Measurements from ENCODE around the gene TNFSF12.

The TNFSF12 gene

DNA sequence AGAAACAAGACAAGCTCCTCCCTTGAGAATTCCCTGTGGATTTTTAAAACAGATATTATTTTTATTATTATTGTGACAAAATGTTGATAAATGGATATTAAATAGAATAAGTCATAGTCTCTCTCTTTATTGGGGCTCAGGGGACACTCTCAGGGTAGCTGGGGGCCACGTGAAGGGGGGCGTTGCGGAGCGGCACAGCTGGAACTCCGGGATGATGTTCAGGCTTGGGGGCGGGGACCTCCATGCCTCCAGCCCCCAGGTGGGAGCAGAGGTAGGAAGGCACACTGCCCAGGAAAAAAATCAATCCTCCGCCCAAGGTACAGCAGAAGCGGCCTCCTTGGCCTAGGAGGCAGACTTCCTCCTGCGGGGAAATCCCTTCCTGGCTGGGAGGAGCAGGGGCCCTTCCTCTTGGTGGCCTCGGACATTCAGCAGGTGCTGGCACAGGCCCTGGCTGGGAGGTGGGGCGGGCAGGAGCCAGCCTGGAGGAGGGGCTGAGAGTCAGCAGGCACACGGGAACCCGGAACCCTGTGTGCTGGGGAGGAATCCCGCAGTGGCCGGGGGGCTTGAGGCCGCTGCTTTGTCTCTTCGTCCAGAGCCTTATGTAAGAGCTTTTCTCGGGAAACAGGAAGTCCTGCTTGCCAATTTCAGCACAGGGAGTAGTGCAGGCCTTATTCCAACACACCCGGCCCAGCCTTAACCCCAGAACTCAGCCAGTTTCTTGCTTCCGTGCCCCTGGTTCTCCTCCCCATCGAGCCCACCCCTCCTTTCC is 9.1 kb downstream of the TNFSF12 start:
- ATAC-seq = no peak; the same call in 2 of the 3 replicates
- TF ChIP-seq ZNF565 (CRISPR knock-in tag; conservative IDR thresholded peaks at IDR 0.05; ENCODE audit: low read depth) (no peak), TCF4 (CRISPR knock-in tag; IDR thresholded peaks at IDR 0.05; ENCODE audit: borderline replicate concordance) (no peak), GLIS3 (CRISPR knock-in tag; IDR thresholded peaks at IDR 0.05) (no peak), POU6F1 (CRISPR knock-in tag; IDR thresholded peaks at IDR 0.05; ENCODE audit: borderline replicate concordance, low read depth) (no peak), TSHZ2 (CRISPR knock-in tag; IDR thresholded peaks at IDR 0.05) (no peak), SNAI2 (CRISPR knock-in tag; IDR thresholded peaks at IDR 0.05) (no peak), ARNTL (CRISPR knock-in tag; IDR thresholded peaks at IDR 0.05; ENCODE audit: borderline replicate concordance, low read depth) (no peak)
- TF ChIP-seq, protein P1, sequence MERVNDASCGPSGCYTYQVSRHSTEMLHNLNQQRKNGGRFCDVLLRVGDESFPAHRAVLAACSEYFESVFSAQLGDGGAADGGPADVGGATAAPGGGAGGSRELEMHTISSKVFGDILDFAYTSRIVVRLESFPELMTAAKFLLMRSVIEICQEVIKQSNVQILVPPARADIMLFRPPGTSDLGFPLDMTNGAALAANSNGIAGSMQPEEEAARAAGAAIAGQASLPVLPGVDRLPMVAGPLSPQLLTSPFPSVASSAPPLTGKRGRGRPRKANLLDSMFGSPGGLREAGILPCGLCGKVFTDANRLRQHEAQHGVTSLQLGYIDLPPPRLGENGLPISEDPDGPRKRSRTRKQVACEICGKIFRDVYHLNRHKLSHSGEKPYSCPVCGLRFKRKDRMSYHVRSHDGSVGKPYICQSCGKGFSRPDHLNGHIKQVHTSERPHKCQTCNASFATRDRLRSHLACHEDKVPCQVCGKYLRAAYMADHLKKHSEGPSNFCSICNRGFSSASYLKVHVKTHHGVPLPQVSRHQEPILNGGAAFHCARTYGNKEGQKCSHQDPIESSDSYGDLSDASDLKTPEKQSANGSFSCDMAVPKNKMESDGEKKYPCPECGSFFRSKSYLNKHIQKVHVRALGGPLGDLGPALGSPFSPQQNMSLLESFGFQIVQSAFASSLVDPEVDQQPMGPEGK (CRISPR knock-in tag; IDR thresholded peaks at IDR 0.05; ENCODE audit: borderline replicate concordance) = no peak

GRCh38 chr17:7558544-7559319 is 9.9 kb downstream of the TNFSF12 start, which contains the start of gene TNFSF13:
Gene TNFSF13, plus strand, starts transcription at chr17:7558750. Its CDS starts 290 bp downstream, at chr17:7559040.
- no peak for ATAC-seq
- no peak for TF ChIP-seq ZC3H10 (CRISPR knock-in tag; IDR thresholded peaks at IDR 0.05)
- TF ChIP-seq, protein P2, sequence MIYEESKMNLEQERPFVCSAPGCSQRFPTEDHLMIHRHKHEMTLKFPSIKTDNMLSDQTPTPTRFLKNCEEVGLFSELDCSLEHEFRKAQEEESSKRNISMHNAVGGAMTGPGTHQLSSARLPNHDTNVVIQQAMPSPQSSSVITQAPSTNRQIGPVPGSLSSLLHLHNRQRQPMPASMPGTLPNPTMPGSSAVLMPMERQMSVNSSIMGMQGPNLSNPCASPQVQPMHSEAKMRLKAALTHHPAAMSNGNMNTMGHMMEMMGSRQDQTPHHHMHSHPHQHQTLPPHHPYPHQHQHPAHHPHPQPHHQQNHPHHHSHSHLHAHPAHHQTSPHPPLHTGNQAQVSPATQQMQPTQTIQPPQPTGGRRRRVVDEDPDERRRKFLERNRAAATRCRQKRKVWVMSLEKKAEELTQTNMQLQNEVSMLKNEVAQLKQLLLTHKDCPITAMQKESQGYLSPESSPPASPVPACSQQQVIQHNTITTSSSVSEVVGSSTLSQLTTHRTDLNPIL (CRISPR knock-in tag; IDR thresholded peaks at IDR 0.05; ENCODE audit: low read depth) = no peak

DNA sequence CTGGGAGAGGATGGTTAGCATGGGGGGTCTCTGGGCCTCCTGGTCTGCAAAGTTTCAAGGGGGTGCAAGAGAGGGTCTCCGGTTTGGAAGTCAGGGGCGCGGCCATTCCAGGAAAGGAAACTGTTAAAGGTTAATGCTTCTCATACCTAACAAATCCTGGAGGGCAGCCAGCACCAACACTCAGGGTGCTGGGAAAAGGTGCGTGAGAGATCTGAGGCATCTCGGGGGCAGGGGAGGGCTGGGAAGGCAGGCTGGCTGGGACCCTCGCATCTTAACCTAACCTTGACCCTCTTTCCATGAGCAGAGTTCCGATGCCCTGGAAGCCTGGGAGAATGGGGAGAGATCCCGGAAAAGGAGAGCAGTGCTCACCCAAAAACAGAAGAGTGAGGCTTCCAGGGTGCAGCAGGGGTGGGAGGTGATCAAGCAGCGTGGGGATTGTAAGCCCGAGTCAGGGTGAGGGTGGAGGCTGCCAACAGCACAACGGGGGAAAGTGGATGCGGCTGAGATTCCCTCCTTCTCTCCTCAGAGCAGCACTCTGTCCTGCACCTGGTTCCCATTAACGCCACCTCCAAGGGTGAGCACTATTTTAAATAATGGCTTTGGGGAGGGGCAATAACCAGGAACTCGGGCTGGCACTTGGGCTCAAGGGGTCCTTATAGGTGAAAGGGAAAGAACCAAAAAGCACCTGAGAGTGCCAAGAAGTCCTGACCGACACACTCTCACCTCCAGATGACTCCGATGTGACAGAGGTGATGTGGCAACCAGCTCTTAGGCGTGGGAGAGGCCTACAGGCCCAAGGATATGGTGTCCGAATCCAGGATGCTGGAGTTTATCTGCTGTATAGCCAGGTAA is 10.7 kb downstream of the TNFSF12 start:
- no peak for ATAC-seq
- TF ChIP-seq POU6F1 (CRISPR knock-in tag; IDR thresholded peaks at IDR 0.05; ENCODE audit: borderline replicate concordance, low read depth) (no peak), SNAI2 (CRISPR knock-in tag; IDR thresholded peaks at IDR 0.05) (no peak), ZFP30 (CRISPR knock-in tag; IDR thresholded peaks at IDR 0.05) (no peak), TCF4 (CRISPR knock-in tag; IDR thresholded peaks at IDR 0.05; ENCODE audit: borderline replicate concordance) (no peak), BACH2 (CRISPR knock-in tag; IDR thresholded peaks at IDR 0.05; ENCODE audit: borderline replicate concordance) (no peak), OSR1 (CRISPR knock-in tag; IDR thresholded peaks at IDR 0.05) (no peak), ZNF565 (CRISPR knock-in tag; conservative IDR thresholded peaks at IDR 0.05; ENCODE audit: low read depth) (no peak), TSHZ2 (CRISPR knock-in tag; IDR thresholded peaks at IDR 0.05) (no peak), ZC3H10 (CRISPR knock-in tag; IDR thresholded peaks at IDR 0.05) (no peak), ZFP3 (CRISPR knock-in tag; IDR thresholded peaks at IDR 0.05) (no peak), ESRRG (CRISPR knock-in tag; IDR thresholded peaks at IDR 0.05) (no peak), ZNF70 (CRISPR knock-in tag; IDR thresholded peaks at IDR 0.05) (no peak)
